HG02678 (cell line): ENCODE measurements around the gene SUPT4H1.
A peak's percentile ranks its signal among the peaks of the same experiment; 100 is the strongest.
"Not testable (repeated sequence)": the region's sequence is repeated elsewhere in the genome, so short reads cannot be mapped to it uniquely, and the experiment has no call there.

Experiments used
- ATAC-seq: cut with Tn5 transposase; IDR thresholded peaks from one replicate; pipeline ENCODE4 v1.9.1; 2021; ENCODE audit warnings: mild to moderate bottlenecking, moderate library complexity; ENCODE audit not compliant: unreplicated experiment

SUPT4H1 gene

GRCh38 chr17:58341861-58342475 is 10.0 kb downstream of the SUPT4H1 start:
- no peak for ATAC-seq

- ATAC-seq = not testable (repeated sequence)
Observed at GRCh38 chr17:58341136-58341860, 10.7 kb downstream of the SUPT4H1 start.

GRCh38 chr17:58340405-58340876 is 11.6 kb downstream of the SUPT4H1 start:
- ATAC-seq = no peak

- ATAC-seq = no peak
Observed at GRCh38 chr17:58339755-58340404, 12.1 kb downstream of the SUPT4H1 start.

- ATAC-seq = peak; percentile 26
Observed at GRCh38 chr17:58338841-58339754, 12.9 kb downstream of the SUPT4H1 start.

GRCh38 chr17:58338454-58338840 is 13.6 kb downstream of the SUPT4H1 start:
- ATAC-seq = no peak

GRCh38 chr17:58337600-58338453 is 14.2 kb downstream of the SUPT4H1 start:
- ATAC-seq = peak; percentile 60

- ATAC-seq = no peak
Observed at GRCh38 chr17:58337210-58337599, 14.8 kb downstream of the SUPT4H1 start.

GRCh38 chr17:58336456-58337209 is 15.4 kb downstream of the SUPT4H1 start:
- no peak for ATAC-seq

GRCh38 chr17:58335779-58336455 is 16.1 kb downstream of the SUPT4H1 start:
- ATAC-seq = no peak

GRCh38 chr17:58335061-58335731 is 16.8 kb downstream of the SUPT4H1 start:
- ATAC-seq = no peak

- no peak for ATAC-seq
Observed at GRCh38 chr17:58334661-58335060, 17.3 kb downstream of the SUPT4H1 start.

- ATAC-seq = no peak
Observed at GRCh38 chr17:58334256-58334655, 17.7 kb downstream of the SUPT4H1 start.

- ATAC-seq = no peak
Observed at GRCh38 chr17:58333736-58334207, 18.2 kb downstream of the SUPT4H1 start.

- ATAC-seq = no peak
Observed at GRCh38 chr17:58332778-58333735, 18.9 kb downstream of the SUPT4H1 start.

GRCh38 chr17:58331815-58332777 is 19.9 kb downstream of the SUPT4H1 start:
- ATAC-seq = peak; percentile 22
